ENCODE results near the gene RHD.
"Not testable (repeated sequence)": the region's sequence is repeated elsewhere in the genome, so short reads cannot be mapped to it uniquely, and the experiment has no call there.

The RHD gene

GRCh38 chr1:25308168-25308567 lies 35.9 kb downstream of the RHD start:
- not testable (repeated sequence) for DNase-seq (ENCODE audit: low read depth)

- not testable (repeated sequence) for DNase-seq (ENCODE audit: low read depth)
Measured at GRCh38 chr1:25309085-25309484, 36.8 kb downstream of the RHD start.

- DNase-seq (ENCODE audit: low read depth) = not testable (repeated sequence)
Measured at GRCh38 chr1:25309486-25309885, 37.2 kb downstream of the RHD start.

- DNase-seq (ENCODE audit: low read depth) = not testable (repeated sequence)
Measured at GRCh38 chr1:25312806-25313470, 40.6 kb downstream of the RHD start.

- DNase-seq (ENCODE audit: low read depth) = not testable (repeated sequence)
Measured at GRCh38 chr1:25320314-25320938, 48.1 kb downstream of the RHD start.

GRCh38 chr1:25322127-25322526 lies 49.8 kb downstream of the RHD start:
- not testable (repeated sequence) for DNase-seq (ENCODE audit: low read depth)

- DNase-seq (ENCODE audit: low read depth) = not testable (repeated sequence)
Measured at GRCh38 chr1:25324407-25324806, 52.1 kb downstream of the RHD start.

- not testable (repeated sequence) for DNase-seq (ENCODE audit: low read depth)
Measured at GRCh38 chr1:25327864-25328790, 55.8 kb downstream of the RHD start.

GRCh38 chr1:25328791-25329185 lies 56.5 kb downstream of the RHD start:
- DNase-seq (ENCODE audit: low read depth) = not testable (repeated sequence)

GRCh38 chr1:25329336-25329735 lies 57.0 kb downstream of the RHD start:
- not testable (repeated sequence) for DNase-seq (ENCODE audit: low read depth)

- DNase-seq (ENCODE audit: low read depth) = not testable (repeated sequence)
Measured at GRCh38 chr1:25329950-25330349, 57.6 kb downstream of the RHD start.

- not testable (repeated sequence) for DNase-seq (ENCODE audit: low read depth)
Measured at GRCh38 chr1:25336922-25337354, 64.6 kb downstream of the RHD start.

- DNase-seq (ENCODE audit: low read depth) = not testable (repeated sequence)
Measured at GRCh38 chr1:25337483-25338187, 65.3 kb downstream of the RHD start.

GRCh38 chr1:25338188-25338981 lies 66.1 kb downstream of the RHD start, which contains the start of gene TMEM50A:
Gene TMEM50A (plus strand): TSS chr1:25338334. CDS start chr1:25340487, 2,153 bp downstream.
- peak; percentile 82 for DNase-seq (ENCODE audit: low read depth)

- no peak for DNase-seq (ENCODE audit: low read depth)
Measured at GRCh38 chr1:25338986-25339385, 66.7 kb downstream of the RHD start.

- DNase-seq (ENCODE audit: low read depth) = no peak
Measured at GRCh38 chr1:25341746-25342145, 69.4 kb downstream of the RHD start.

- no peak for DNase-seq (ENCODE audit: low read depth)
Measured at GRCh38 chr1:25342846-25343245, 70.5 kb downstream of the RHD start.

GRCh38 chr1:25343872-25344271 lies 71.6 kb downstream of the RHD start:
- no peak for DNase-seq (ENCODE audit: low read depth)

GRCh38 chr1:25347556-25347955 lies 75.2 kb downstream of the RHD start:
- DNase-seq (ENCODE audit: low read depth) = no peak

GRCh38 chr1:25349606-25350005 lies 77.3 kb downstream of the RHD start:
- DNase-seq (ENCODE audit: low read depth) = no peak

GRCh38 chr1:25355841-25356395 lies 83.6 kb downstream of the RHD start:
- DNase-seq (ENCODE audit: low read depth) = no peak

Measured in stimulated activated CD8-positive, alpha-beta memory T cell treated with anti-CD3 and anti-CD28 coated beads, Interleukin-7, amount 100 ng/mL, for 24 hours (primary cell).